ENCODE measurements around the gene DCT. TPM values are rescaled to one million over a fixed set of nuclear protein-coding genes. Genes with fewer than 3 reads are reported as not detected.
A peak's percentile ranks its signal among the peaks of the same experiment; 100 is the strongest.

The DCT gene
- total RNA-seq, 4 donors from 2014 or later = under 0.01 to 1.5 (median 0.47) TPM

DNA sequence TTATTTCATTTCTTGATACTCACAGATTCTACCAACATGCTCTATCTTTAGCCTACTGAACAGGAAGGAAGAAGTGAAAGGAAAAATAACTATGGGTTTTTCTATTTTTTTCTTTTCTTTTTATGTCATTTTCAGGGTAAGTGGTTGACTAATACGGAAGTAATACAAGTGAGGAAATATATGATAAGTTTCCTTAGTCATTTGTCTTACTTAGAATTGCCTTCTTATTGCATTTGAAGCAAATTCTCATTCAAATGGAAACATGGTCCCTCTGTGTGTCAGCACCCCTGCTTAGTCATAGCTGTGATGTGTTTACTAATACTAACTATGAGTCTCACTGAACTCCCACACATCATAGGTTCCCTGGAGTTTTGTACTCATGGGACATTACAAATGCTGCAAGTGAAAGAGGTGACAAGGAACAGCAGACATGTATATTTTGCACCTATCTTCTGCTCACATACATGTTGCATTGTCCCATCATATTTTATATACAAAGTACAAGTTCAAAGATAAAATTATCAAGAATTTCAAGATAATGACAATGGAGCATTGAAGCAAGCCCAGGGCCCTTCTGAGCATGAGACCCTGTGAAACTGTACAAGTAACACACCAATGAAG lies 60.1 kb downstream of the DCT start:
- TF ChIP-seq POLR2AphosphoS5 (IDR thresholded peaks at IDR 0.05) (no peak), EP300 (IDR thresholded peaks at IDR 0.05) (no peak), CTCF (IDR thresholded peaks at IDR 0.05) (no peak), POLR2A (IDR thresholded peaks at IDR 0.05; ENCODE audit: low read depth) (no peak)
- peaks cover 0 to 12% (median 0%) of the 10 kb centered on the region in 4 donors for H3K27me3 ChIP-seq
- WGBS = 50% methylated on average over 1 of the region's 1 CpG
- peaks cover 0 to 6% (median 5%) of the 10 kb centered on the region in 4 donors for H3K9me3 ChIP-seq
- H3K27ac ChIP-seq (replicated peaks in 1 of 4) = no peak overlapping the region
- no peak overlapping the region for H3K4me3 ChIP-seq
- no peak for DNase-seq (ENCODE audit: extremely low spot score)
- H3K36me3 ChIP-seq = no peaks in the 10 kb centered on the region
- H3K4me1 ChIP-seq = peaks cover 0 to 4% (median 0%) of the 10 kb centered on the region in 4 donors
- intact Hi-C loops (cut with DNase I) = no loop called here

DNA sequence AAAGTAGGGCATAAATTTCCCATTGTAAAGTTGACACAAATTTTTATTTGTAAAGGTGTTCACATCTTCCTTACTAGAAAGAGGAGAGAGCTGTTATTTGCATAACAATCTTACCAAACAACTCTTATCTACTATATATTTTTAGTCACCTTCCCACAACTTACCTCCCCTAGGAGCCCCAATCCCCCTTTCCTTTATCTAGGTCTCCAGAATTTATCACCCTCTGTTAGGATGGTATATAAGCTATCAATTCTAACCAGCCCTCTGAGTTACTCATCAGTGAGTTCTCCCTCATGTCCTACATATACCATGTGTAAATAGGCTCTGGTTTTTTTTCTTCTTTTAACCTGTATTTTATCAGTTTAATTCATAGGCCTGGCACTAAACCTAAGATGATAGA lies 62.2 kb downstream of the DCT start:
- no peak for TF ChIP-seq CTCF (IDR thresholded peaks at IDR 0.05)
- no peak for TF ChIP-seq EP300 (IDR thresholded peaks at IDR 0.05)
- TF ChIP-seq POLR2A (IDR thresholded peaks at IDR 0.05; ENCODE audit: low read depth) = no peak
- TF ChIP-seq POLR2AphosphoS5 (IDR thresholded peaks at IDR 0.05) = no peak
- no peak overlapping the region for H3K4me3 ChIP-seq
- peaks cover 0 to 6% (median 5%) of the 10 kb centered on the region in 4 donors for H3K9me3 ChIP-seq
- no peak overlapping the region for H3K27ac ChIP-seq (replicated peaks in 1 of 4)
- no peak for DNase-seq (ENCODE audit: extremely low spot score)
- intact Hi-C loops (cut with DNase I) = no loop called here
- peaks cover 0 to 15% (median 0%) of the 10 kb centered on the region in 4 donors for H3K27me3 ChIP-seq
- H3K4me1 ChIP-seq = peaks cover 0 to 4% (median 0%) of the 10 kb centered on the region in 4 donors
- no peaks in the 10 kb centered on the region for H3K36me3 ChIP-seq

GRCh38 chr13:94416454-94417080 lies 62.9 kb downstream of the DCT start:
- 71% methylated on average over 7 of the region's 7 CpGs for WGBS
- H3K27ac ChIP-seq (replicated peaks in 1 of 4) = no peak overlapping the region
- TF ChIP-seq CTCF (IDR thresholded peaks at IDR 0.05) (peak in 1 of 3 experiments; percentile 2), POLR2AphosphoS5 (IDR thresholded peaks at IDR 0.05) (no peak), EP300 (IDR thresholded peaks at IDR 0.05) (no peak)
- peaks cover 0 to 4% (median 0%) of the 10 kb centered on the region in 4 donors for H3K4me1 ChIP-seq
- no peak for DNase-seq (ENCODE audit: extremely low spot score)
- H3K27me3 ChIP-seq = peaks cover 0 to 10% (median 0%) of the 10 kb centered on the region in 4 donors
- H3K4me3 ChIP-seq = no peak overlapping the region
- H3K9me3 ChIP-seq = peaks cover 0 to 6% (median 4%) of the 10 kb centered on the region in 4 donors
- H3K36me3 ChIP-seq = no peaks in the 10 kb centered on the region
- intact Hi-C loops (cut with DNase I) = no loop called here

- Histone ChIP-seq H3K4me1 (peaks cover 0 to 4% (median 0%) of the 10 kb centered on the region in 4 donors), H3K27me3 (peaks cover 0 to 10% (median 0%) of the 10 kb centered on the region in 4 donors), H3K4me3 (no peak overlapping the region), H3K27ac (replicated peaks in 1 of 4) (no peak overlapping the region), H3K36me3 (no peaks in the 10 kb centered on the region), H3K9me3 (no peaks in the 10 kb centered on the region)
- no peak for DNase-seq (ENCODE audit: extremely low spot score)
- TF ChIP-seq POLR2AphosphoS5 (IDR thresholded peaks at IDR 0.05) = no peak
- TF ChIP-seq POLR2A (IDR thresholded peaks at IDR 0.05; ENCODE audit: low read depth) = no peak
- TF ChIP-seq EP300 (IDR thresholded peaks at IDR 0.05) = no peak
- no peak for TF ChIP-seq CTCF (IDR thresholded peaks at IDR 0.05)
- 65% methylated on average over 7 of the region's 7 CpGs for WGBS
- intact Hi-C loops (cut with DNase I) = no loop called here
Measured at GRCh38 chr13:94415500-94416237, 63.8 kb downstream of the DCT start.

Measured in esophagus muscularis mucosa (tissue), 4 donors.